ENCODE results near the gene HDAC4. TPM values are rescaled to one million over a fixed set of nuclear protein-coding genes. Genes with fewer than 3 reads are reported as not detected.

HDAC4 gene
- polyA plus RNA-seq, 1 donor (not counting 4 experiments of a cell fraction or from before 2014, with no cell fraction given): 2.9 TPM

- H3K4me1 ChIP-seq (ENCODE audit: control insufficient read depth, extremely low read depth, insufficient read depth, low read length): no peaks in the 10 kb centered on the region
- no peak for FAIRE-seq
These were observed 23.2 kb downstream of the HDAC4 start for GRCh38 chr2:239377591-239377990.

DNA sequence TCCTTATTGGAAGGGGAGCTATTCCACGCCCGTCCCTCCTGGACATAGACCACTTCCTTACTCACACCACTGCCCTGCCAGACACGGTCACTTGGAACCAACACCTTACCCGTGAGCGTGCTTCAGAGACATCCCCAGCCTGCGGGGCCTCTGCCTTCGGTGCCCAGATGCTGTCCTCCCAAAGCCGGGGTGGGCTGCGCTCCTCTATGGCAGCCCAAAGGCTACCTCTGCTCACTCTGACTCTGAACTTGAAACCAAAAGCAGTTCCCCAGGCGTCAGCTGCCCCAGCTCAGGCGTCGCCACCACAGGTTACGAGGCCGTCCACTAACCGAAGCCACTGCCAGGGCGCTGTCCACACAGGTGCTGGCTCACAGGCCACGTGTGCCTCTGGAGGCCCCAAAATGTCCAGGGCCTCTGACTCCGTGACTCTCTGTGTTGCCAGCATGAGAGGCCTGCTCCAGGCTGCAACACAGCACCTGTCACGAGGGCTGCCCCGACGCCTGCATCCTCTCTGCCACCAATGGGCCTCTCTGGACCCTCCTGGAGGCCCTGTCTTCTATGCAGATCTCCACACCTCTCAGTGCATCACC is 23.8 kb downstream of the HDAC4 start:
- no peak for TF ChIP-seq EZH2 (IDR thresholded peaks at IDR 0.05; ENCODE audit: low read length)
- TF ChIP-seq CTCF (optimal IDR thresholded peaks at IDR 0.05 in 1 of 3, IDR thresholded peaks at IDR 0.05 in 1 of 3, conservative IDR thresholded peaks at IDR 0.05 in 1 of 3; ENCODE audit: extremely low read depth in 1 of 3, insufficient read depth in 2 of 3, low read length in 3 of 3): no peak
- H3K79me2 ChIP-seq (ENCODE audit: control insufficient read depth, insufficient read depth, low read length): no peaks in the 10 kb centered on the region
- no peaks in the 10 kb centered on the region for H3K4me1 ChIP-seq (ENCODE audit: control insufficient read depth, extremely low read depth, insufficient read depth, low read length)
- H3K4me3 ChIP-seq (ENCODE audit: control insufficient read depth in 2 of 3, extremely low read depth in 1 of 3, insufficient read depth in 2 of 3, low read depth in 1 of 3, low read length in 3 of 3): no peak overlapping the region
- no peak overlapping the region for H3K4me2 ChIP-seq (ENCODE audit: control insufficient read depth, extremely low read depth, insufficient read depth, low read depth, low read length)
- H3K27me3 ChIP-seq (ENCODE audit: control insufficient read depth, extremely low read depth, insufficient read depth, low read length): no peaks in the 10 kb centered on the region
- peaks cover 0 to 4% of the 10 kb centered on the region in 2 experiments for H3K36me3 ChIP-seq (ENCODE audit: control insufficient read depth in 2 of 2, extremely low read depth in 1 of 2, insufficient read depth in 2 of 2, low read length in 2 of 2)
- no peaks in the 10 kb centered on the region for H4K20me1 ChIP-seq (ENCODE audit: control insufficient read depth, extremely low read depth, insufficient read depth, low read length)
- H3K9me1 ChIP-seq (ENCODE audit: control insufficient read depth, extremely low read depth, insufficient read depth, low read length): no peaks in the 10 kb centered on the region
- H3K27ac ChIP-seq (ENCODE audit: control insufficient read depth, insufficient read depth, low read length): no peak overlapping the region
- H2AFZ ChIP-seq (ENCODE audit: control insufficient read depth, low read length): no peak overlapping the region
- DNase-seq (ENCODE audit: low read depth, low spot score): no peak
- no peaks in the 10 kb centered on the region for H3K9me3 ChIP-seq (ENCODE audit: control insufficient read depth, low read depth, low read length)
- H3K9ac ChIP-seq (ENCODE audit: control insufficient read depth, extremely low read depth, insufficient read depth, low read length): no peak overlapping the region
- no peak for FAIRE-seq
- dilution Hi-C loops (cut with MboI; ENCODE audit: extremely low pct_ligation_motif_present, low sequenced_read_pairs): no loop called here

More at GRCh38 chr2:239377591-239377990, 23.2 kb downstream of the HDAC4 start:
- H3K9ac ChIP-seq (ENCODE audit: control insufficient read depth, extremely low read depth, insufficient read depth, low read length): no peak overlapping the region
- no peak overlapping the region for H3K4me3 ChIP-seq (ENCODE audit: control insufficient read depth in 2 of 3, extremely low read depth in 1 of 3, insufficient read depth in 2 of 3, low read depth in 1 of 3, low read length in 3 of 3)
- dilution Hi-C loops (cut with MboI; ENCODE audit: extremely low pct_ligation_motif_present, low sequenced_read_pairs): no loop called here
- H3K36me3 ChIP-seq (ENCODE audit: control insufficient read depth in 2 of 2, extremely low read depth in 1 of 2, insufficient read depth in 2 of 2, low read length in 2 of 2): peaks cover 0 to 4% of the 10 kb centered on the region in 2 experiments
- DNase-seq (ENCODE audit: low read depth, low spot score): no peak
- no peak overlapping the region for H2AFZ ChIP-seq (ENCODE audit: control insufficient read depth, low read length)
- no peaks in the 10 kb centered on the region for H3K79me2 ChIP-seq (ENCODE audit: control insufficient read depth, insufficient read depth, low read length)
- TF ChIP-seq EZH2 (IDR thresholded peaks at IDR 0.05; ENCODE audit: low read length): no peak
- no peak for TF ChIP-seq CTCF (optimal IDR thresholded peaks at IDR 0.05 in 1 of 3, IDR thresholded peaks at IDR 0.05 in 1 of 3, conservative IDR thresholded peaks at IDR 0.05 in 1 of 3; ENCODE audit: extremely low read depth in 1 of 3, insufficient read depth in 2 of 3, low read length in 3 of 3)
- H3K9me3 ChIP-seq (ENCODE audit: control insufficient read depth, low read depth, low read length): no peaks in the 10 kb centered on the region
- H3K27me3 ChIP-seq (ENCODE audit: control insufficient read depth, extremely low read depth, insufficient read depth, low read length): no peaks in the 10 kb centered on the region
- no peak overlapping the region for H3K27ac ChIP-seq (ENCODE audit: control insufficient read depth, insufficient read depth, low read length)
- H3K9me1 ChIP-seq (ENCODE audit: control insufficient read depth, extremely low read depth, insufficient read depth, low read length): no peaks in the 10 kb centered on the region
- no peak overlapping the region for H3K4me2 ChIP-seq (ENCODE audit: control insufficient read depth, extremely low read depth, insufficient read depth, low read depth, low read length)
- H4K20me1 ChIP-seq (ENCODE audit: control insufficient read depth, extremely low read depth, insufficient read depth, low read length): no peaks in the 10 kb centered on the region
